Measurements from ENCODE around the gene WDR35. TPM values are rescaled to one million over a fixed set of nuclear protein-coding genes. Genes with fewer than 3 reads are reported as not detected.

Gene WDR35
- total RNA-seq, 1 donor from 2014 or later = 5.2 TPM

DNA sequence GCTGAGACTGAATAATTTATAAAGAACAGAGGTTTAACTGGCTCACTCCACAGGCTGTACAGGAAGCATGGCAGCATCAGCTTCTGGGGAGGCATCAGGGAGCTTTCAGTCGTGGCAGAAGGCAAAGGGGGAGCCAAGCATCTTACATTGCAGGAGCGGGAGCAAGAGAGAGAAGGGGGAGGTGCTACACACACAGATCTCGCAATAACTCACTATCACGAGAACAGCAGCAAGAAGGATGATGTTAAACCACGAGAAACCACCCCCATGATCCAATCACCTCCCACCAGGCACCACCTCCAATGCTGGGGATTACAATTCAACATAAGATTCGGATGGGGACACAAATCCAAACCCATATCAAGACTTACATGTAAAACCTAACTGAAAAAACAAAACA, 40.3 kb upstream of the WDR35 start:
- no peak overlapping the region for H3K4me3 ChIP-seq (ENCODE audit: low read depth, low read length)
- no peak for DNase-seq (ENCODE audit: low read depth)
- TF ChIP-seq, protein P1, sequence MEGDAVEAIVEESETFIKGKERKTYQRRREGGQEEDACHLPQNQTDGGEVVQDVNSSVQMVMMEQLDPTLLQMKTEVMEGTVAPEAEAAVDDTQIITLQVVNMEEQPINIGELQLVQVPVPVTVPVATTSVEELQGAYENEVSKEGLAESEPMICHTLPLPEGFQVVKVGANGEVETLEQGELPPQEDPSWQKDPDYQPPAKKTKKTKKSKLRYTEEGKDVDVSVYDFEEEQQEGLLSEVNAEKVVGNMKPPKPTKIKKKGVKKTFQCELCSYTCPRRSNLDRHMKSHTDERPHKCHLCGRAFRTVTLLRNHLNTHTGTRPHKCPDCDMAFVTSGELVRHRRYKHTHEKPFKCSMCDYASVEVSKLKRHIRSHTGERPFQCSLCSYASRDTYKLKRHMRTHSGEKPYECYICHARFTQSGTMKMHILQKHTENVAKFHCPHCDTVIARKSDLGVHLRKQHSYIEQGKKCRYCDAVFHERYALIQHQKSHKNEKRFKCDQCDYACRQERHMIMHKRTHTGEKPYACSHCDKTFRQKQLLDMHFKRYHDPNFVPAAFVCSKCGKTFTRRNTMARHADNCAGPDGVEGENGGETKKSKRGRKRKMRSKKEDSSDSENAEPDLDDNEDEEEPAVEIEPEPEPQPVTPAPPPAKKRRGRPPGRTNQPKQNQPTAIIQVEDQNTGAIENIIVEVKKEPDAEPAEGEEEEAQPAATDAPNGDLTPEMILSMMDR (conservative IDR thresholded peaks at IDR 0.05; ENCODE audit: low read depth, low read length) = no peak

DNA sequence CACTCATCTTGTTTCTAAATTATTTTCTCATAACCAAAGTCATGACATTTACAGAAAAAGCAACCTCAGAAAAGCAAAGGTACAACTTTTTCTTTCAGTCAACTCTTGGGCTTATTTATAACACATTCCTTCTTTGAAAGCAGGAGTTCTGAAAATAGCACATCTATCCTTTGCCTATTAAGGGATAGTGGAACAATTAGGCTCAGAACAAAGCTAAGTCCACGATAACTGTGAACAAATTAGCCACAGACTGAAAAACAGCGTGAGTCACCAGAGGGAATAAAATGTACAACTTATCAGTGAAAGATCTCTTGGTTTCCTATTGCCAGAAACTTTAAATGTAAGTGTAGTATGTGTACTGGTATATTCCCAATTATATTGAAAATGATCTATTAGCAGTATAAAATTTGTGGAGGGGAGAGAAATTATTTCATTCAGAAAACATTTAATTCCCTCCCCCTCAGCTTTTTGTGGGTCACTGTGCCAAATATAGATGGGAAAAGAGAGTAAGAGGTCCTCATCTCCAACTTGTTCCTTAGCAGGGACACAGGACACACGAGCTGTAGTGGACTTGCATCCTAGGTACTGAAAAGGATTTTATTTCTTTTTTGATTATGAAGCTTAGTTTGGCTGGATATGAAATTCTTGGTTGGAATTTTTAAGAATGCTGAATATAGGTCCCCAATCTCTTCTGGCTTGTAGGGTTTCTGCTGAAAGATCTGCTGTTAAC, 38.0 kb upstream of the WDR35 start:
- TF ChIP-seq, protein P1 (conservative IDR thresholded peaks at IDR 0.05; ENCODE audit: low read depth, low read length) = no peak
- H3K4me3 ChIP-seq (ENCODE audit: low read depth, low read length) = no peak overlapping the region
- no peak for DNase-seq (ENCODE audit: low read depth)

DNA sequence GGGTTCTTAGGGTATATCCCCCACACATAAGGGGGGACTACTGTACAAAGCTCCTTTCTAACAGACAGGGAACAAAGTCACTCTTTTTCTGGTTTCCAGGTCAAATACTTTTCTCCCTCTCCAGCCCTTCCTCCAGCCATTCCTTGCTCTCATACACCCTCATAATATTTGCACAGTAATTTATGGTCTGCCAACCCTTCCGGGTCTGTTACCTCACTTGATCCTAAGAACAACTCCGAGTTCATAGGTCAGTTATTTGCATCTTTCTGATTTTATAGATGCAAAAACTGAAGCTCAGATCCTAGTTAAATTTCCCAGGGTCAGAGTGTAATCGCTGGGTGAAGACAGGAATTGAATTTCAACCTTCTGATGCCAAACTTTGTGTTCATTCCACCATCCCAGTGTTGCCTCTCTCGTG, 37.4 kb upstream of the WDR35 start:
- DNase-seq (ENCODE audit: low read depth) = no peak
- H3K4me3 ChIP-seq (ENCODE audit: low read depth, low read length) = no peak overlapping the region

DNA sequence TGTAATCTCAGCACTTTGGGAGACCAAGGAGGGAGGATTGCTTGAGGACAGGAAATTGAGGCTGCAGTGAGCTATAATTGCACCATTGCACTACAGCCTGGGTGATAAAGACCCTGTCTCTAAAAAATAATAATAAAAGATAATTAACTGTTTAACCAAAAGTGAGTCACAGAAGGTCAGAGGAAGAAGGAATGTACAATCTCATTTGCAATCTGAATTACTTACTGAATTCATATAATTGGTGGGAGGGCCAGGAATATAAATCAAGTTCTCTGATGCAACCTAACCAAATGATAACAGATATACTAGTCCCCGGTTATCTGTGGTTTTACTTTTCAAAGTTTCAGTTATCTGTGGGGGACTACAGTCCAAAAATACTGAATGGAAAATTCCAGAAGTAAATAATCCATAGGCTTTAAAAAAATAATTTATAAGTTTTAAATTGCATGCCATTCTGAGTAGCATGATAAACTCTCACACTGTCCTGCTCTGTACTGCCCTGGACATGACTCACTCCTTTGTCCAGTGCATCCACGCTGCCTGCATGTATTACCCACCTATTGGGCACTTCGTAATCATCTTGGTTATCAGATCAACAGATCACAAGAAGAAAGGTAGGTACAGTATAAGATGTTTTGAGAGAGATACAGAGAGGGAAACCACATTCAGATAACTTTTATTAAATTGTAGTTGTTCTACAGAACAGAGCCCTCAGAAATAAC, 35.3 kb upstream of the WDR35 start:
- no peak for DNase-seq (ENCODE audit: low read depth)
- no peak overlapping the region for H3K4me3 ChIP-seq (ENCODE audit: low read depth, low read length)
- TF ChIP-seq, protein P1 (conservative IDR thresholded peaks at IDR 0.05; ENCODE audit: low read depth, low read length) = no peak

More for the DNA sequence above, 37.4 kb upstream of the WDR35 start:
- TF ChIP-seq, protein P1 (conservative IDR thresholded peaks at IDR 0.05; ENCODE audit: low read depth, low read length) = no peak

DNA sequence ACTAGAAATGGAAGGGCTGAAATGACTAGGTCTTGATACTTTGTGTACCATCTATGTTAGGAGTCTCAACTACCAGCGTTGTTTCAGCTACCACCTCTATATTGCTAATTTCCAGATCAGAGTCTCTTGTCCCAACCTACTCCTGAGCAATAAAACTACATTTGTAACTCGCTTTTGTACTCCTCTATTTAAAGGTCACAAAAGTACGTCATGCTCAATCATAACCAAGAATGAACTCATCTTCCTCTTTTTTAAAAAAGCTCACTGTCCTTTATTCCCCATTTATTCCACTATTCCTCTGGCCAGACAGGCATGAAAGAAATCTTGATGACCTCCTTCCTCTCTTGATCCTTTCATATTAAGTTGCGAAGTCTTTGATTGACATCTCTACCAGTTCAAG, 33.8 kb upstream of the WDR35 start:
- DNase-seq (ENCODE audit: low read depth) = no peak
- H3K4me3 ChIP-seq (ENCODE audit: low read depth, low read length) = no peak overlapping the region
- TF ChIP-seq, protein P1 (conservative IDR thresholded peaks at IDR 0.05; ENCODE audit: low read depth, low read length) = no peak

DNA sequence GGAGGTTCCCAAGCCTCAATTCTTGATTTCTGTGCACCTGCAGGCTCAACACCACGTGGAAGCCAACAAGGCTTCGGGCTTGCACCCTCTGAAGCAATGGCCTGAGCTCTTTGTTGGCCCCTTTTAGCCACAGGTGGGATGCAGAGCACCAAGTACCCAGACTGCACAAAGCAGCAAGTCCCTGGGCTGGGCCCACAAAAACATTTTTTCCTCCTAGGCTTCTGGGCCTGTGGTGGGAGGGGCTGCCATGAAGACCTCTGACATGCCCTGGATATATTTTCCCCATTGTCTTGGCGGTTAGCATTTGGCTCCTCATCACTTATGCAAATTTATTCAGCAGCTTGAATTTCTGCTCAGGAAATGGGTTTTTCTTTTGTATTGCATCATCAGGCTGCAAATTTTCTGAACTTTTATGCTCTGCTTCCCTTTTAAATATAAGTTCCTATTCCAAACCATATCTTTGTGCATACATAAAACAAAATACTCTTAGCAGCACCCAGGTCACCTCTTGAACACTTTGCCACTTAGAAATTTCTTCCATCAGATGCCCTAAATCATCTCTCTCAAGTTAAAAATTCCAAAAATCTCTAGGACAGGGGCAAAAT, 31.6 kb upstream of the WDR35 start:
- TF ChIP-seq, protein P1 (conservative IDR thresholded peaks at IDR 0.05; ENCODE audit: low read depth, low read length) = no peak
- no peak for DNase-seq (ENCODE audit: low read depth)
- no peak overlapping the region for H3K4me3 ChIP-seq (ENCODE audit: low read depth, low read length)
